Smooth muscle cell of the brain vasculature (primary cell): Measurements from ENCODE around the gene SPAG4.

Experiments used
- DNase-seq: peaks from one replicate; pipeline ENCODE4 v3.0.0-alpha.2; 2012; ENCODE audit warnings: low read depth, low spot score

SPAG4 gene

GRCh38 chr20:35652641-35653429 lies 37.2 kb downstream of the SPAG4 start:
- no peak for DNase-seq

- DNase-seq, result no peak
Measured at GRCh38 chr20:35653430-35653734, 37.8 kb downstream of the SPAG4 start.

DNA sequence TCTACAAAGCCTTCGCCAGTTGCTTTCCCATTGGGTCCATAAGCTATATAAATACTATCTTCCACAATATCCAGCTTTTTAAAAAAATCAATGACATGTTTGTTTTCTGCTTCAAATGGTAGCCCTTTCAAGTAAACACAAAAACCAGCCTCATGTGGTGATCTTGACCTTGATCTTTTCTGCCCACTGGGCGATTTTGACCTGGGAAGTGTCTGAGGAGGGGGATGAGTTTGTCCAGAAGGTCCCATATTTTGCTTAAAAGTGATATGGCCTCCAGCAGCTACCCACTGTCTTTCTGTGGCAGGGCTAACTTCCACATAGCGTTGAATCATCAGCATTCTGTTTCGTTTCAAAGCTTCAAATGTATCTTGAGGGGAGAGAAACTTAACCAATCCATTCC lies 38.3 kb downstream of the SPAG4 start:
- no peak for DNase-seq

DNA sequence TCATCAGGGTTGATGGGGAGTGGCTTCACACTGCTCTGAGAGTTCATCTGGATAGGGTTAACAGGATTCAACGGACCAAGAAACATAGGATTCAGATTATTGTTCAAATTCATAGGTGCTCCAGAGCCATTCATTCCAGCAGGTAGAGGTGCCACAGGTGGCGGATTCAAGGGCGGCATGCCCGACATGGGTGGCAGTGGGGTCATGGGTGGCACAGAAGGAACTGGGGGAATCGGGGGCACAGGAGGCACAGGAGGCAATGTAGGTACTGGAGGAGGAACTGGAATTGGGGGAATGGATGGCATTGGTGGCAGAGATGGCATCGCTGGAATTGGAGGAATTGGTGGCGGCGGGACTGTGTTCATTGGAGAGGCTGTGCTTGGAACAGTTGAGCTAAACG lies 38.8 kb downstream of the SPAG4 start:
- no peak for DNase-seq

GRCh38 chr20:35657271-35657670 lies 41.6 kb downstream of the SPAG4 start:
- DNase-seq, result no peak

- no peak for DNase-seq
Measured at GRCh38 chr20:35660122-35660937, 44.7 kb downstream of the SPAG4 start.

- DNase-seq, result no peak
Measured at GRCh38 chr20:35661053-35661452, 45.4 kb downstream of the SPAG4 start.

DNA sequence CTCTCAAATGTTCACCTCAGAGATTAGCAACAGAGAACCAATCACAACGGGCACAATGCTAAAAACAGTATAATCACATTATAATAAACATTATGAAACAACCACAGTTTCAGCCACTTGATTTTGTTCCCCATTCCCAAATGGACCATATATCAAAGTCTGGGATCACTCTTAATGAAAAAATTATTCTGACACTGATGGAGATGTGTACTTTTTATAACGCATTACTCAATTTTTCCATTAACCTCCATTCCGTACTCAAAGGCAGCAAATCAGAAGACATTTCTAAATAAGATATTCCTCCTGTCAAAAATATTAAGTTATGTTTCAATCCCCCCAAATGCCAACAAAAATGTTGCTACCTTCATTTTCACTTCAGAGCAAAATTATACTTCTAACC lies 46.3 kb downstream of the SPAG4 start:
- no peak for DNase-seq

- DNase-seq, result no peak
Measured at GRCh38 chr20:35662551-35662950, 46.9 kb downstream of the SPAG4 start.

GRCh38 chr20:35663516-35664465 lies 48.2 kb downstream of the SPAG4 start:
- DNase-seq, result no peak

- DNase-seq, result peak; percentile 83
Measured at GRCh38 chr20:35664466-35665206, 49.0 kb downstream of the SPAG4 start, which contains the start of the genes CPNE1 and RBM12. TSS of gene CPNE1 (minus strand) at chr20:35664900. CDS start at chr20:35632923, 31,977 bp downstream. TSS of gene RBM12 (minus strand) at chr20:35664900. CDS start at chr20:35655322, 9,578 bp downstream.

DNA sequence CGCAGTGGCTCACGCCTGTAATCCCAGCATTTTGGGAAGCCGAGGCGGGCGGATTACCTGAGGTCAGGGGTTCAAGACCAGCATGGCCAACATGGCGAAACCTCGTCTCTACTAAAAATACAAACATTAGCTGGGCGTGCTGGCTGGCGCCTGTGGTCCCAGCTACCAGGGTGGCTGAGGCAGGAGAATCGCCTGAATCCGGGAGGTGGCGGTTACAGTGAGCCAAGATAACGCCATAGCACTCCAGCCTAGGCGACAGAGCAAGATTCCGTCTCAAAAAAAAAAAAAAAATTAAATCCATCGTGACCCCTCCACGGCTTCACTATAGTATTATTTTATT lies 50.3 kb downstream of the SPAG4 start:
- DNase-seq, result no peak

- no peak for DNase-seq
Measured at GRCh38 chr20:35669221-35669620, 53.6 kb downstream of the SPAG4 start.

DNA sequence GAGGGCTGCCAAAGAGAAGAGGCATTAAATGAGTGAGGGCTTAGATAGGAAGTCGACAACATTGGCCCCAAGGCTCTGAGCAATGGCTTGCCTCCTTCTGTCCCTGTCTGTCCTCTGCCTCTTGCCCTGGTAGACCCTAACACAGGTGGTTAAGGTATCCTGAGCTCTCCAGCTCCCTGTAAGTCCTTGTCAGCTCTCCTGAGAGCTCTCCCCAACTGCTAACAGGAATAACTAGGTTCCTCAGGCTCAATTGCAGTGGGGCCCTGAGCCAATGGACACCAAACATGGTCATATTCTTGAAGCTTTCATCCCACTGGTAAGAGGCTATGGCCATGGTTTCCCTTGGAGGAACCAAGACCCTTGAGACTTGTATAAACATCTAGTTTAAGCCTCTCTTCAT lies 54.1 kb downstream of the SPAG4 start:
- no peak for DNase-seq
